Vagina (tissue), 2 donors: ENCODE measurements around the gene NFKBIB. TPM values are rescaled to one million over a fixed set of nuclear protein-coding genes. Genes with fewer than 3 reads are reported as not detected.

ENCODE experiments used
- DNase-seq, 2 donors: peaks; one replicate each; pipeline ENCODE4 v3.0.0-alpha.2; 2017; ENCODE audit errors: extremely low spot score in 2 of 2
- H3K27ac ChIP-seq: fragments of 200-600 bp; sonication (generic); one replicate; pipeline ENCODE4 v1.5.1; 2019
- H3K27me3 ChIP-seq: fragments of 200-600 bp; sonication (generic); one replicate; pipeline ENCODE4 v1.5.1; 2019
- H3K36me3 ChIP-seq, 2 donors: fragments of 200-600 bp; sonication (generic); one replicate each; pipeline ENCODE4 v1.5.1; 2017 to 2019
- H3K4me1 ChIP-seq: fragments of 200-600 bp; sonication (generic); one replicate; pipeline ENCODE4 v1.5.1; 2019
- H3K4me3 ChIP-seq, 2 donors: fragments of 200-600 bp; sonication (generic); 1 replicate in 1 of 2; 2 replicates in 1 of 2; pipeline ENCODE4 v1.5.1; 2016 to 2019
- H3K9me3 ChIP-seq: fragments of 200-600 bp; sonication (generic); one replicate; pipeline ENCODE4 v1.5.1; 2019
- POLR2A ChIP-seq, 2 donors: fragments of 450-650 bp; IDR thresholded peaks; one replicate each; pipeline ENCODE4 v1.6.1; 2017; ENCODE audit warnings: antibody characterized with exemption in 2 of 2, mild to moderate bottlenecking in 2 of 2, moderate library complexity in 2 of 2
- POLR2AphosphoS5 ChIP-seq, 2 donors: sonication (generic); formaldehyde crosslinking; IDR thresholded peaks; one replicate each; pipeline ENCODE4 v1.9.0; 2017; ENCODE audit warnings: antibody characterized with exemption in 2 of 2, mild to moderate bottlenecking in 2 of 2, low read depth in 1 of 2; ENCODE audit not compliant: insufficient read depth in 1 of 2
- intact Hi-C: fragments of 100-400 bp; cut with DNase I; formaldehyde crosslinking; loops from one replicate; pipeline ENCODE4 v1.15.1; 2023
- total RNA-seq: library from RNA; depleted of rRNA; stranded (reverse); fragments of >200 nt; gene quantifications from one replicate; pipeline ENCODE4 v1.2.3, GENCODE V29; 2016
- TF ChIP-seq, protein P1 (sequence below), 3 experiments: fragments of 450-650 bp in 2 of 3; fragments of 200-600 bp in 1 of 3; sonication (generic) in 1 of 3; IDR thresholded peaks; one replicate each; pipeline ENCODE4 v1.5.1; 2017 to 2019; ENCODE audit warnings: antibody characterized with exemption in 3 of 3, mild to moderate bottlenecking in 2 of 3, moderate library complexity in 2 of 3

Gene NFKBIB
- total RNA-seq, 1 donor from 2014 or later = 16.7 TPM

DNA sequence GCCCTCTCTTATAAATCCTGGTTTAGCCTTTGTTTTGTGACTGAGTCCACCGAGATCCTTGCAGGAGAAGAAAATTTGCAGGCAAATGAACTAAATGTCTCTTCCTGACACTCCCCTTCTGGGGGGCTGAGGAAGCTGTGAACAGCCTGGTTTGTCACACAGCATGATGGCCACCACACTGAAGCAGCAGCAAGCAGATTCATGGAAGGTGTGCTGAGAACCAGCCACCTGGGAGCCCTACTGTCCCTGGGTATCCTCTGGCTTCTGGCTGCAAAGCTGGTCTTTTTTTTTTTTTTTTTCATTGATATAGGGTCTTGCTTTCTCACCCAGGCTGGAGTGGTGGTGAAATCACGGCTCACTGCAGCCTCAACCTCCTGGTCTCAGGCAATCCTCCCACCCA lies 42.2 kb downstream of the NFKBIB start:
- Histone ChIP-seq H3K27ac (no peak overlapping the region), H3K27me3 (no peaks in the 10 kb centered on the region), H3K9me3 (no peaks in the 10 kb centered on the region), H3K4me1 (no peaks in the 10 kb centered on the region), H3K4me3 (no peak overlapping the region), H3K36me3 (no peaks in the 10 kb centered on the region)
- no peak for DNase-seq
- intact Hi-C loops = no loop called here
- no peak for TF ChIP-seq POLR2AphosphoS5 (IDR thresholded peaks at IDR 0.05; ENCODE audit: insufficient read depth in 1 of 2, low read depth in 1 of 2)
- TF ChIP-seq, protein P1, sequence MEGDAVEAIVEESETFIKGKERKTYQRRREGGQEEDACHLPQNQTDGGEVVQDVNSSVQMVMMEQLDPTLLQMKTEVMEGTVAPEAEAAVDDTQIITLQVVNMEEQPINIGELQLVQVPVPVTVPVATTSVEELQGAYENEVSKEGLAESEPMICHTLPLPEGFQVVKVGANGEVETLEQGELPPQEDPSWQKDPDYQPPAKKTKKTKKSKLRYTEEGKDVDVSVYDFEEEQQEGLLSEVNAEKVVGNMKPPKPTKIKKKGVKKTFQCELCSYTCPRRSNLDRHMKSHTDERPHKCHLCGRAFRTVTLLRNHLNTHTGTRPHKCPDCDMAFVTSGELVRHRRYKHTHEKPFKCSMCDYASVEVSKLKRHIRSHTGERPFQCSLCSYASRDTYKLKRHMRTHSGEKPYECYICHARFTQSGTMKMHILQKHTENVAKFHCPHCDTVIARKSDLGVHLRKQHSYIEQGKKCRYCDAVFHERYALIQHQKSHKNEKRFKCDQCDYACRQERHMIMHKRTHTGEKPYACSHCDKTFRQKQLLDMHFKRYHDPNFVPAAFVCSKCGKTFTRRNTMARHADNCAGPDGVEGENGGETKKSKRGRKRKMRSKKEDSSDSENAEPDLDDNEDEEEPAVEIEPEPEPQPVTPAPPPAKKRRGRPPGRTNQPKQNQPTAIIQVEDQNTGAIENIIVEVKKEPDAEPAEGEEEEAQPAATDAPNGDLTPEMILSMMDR (IDR thresholded peaks at IDR 0.05) = no peak
- no peak for TF ChIP-seq POLR2A (IDR thresholded peaks at IDR 0.05)

- H3K9me3 ChIP-seq = no peaks in the 10 kb centered on the region
- no peaks in the 10 kb centered on the region for H3K27me3 ChIP-seq
- DNase-seq = no peak
- TF ChIP-seq, protein P1 (IDR thresholded peaks at IDR 0.05) = no peak
- TF ChIP-seq POLR2AphosphoS5 (IDR thresholded peaks at IDR 0.05; ENCODE audit: insufficient read depth in 1 of 2, low read depth in 1 of 2) = no peak
- no peak for TF ChIP-seq POLR2A (IDR thresholded peaks at IDR 0.05)
- H3K4me3 ChIP-seq = no peak overlapping the region
- no peaks in the 10 kb centered on the region for H3K4me1 ChIP-seq
- no peaks in the 10 kb centered on the region for H3K36me3 ChIP-seq
- no peak overlapping the region for H3K27ac ChIP-seq
- intact Hi-C loops = no loop called here
Observed at GRCh38 chr19:38942471-38943181, 42.9 kb downstream of the NFKBIB start.

- no peaks in the 10 kb centered on the region for H3K27me3 ChIP-seq
- H3K27ac ChIP-seq = no peak overlapping the region
- intact Hi-C loops = no loop called here
- no peaks in the 10 kb centered on the region for H3K36me3 ChIP-seq
- H3K9me3 ChIP-seq = no peaks in the 10 kb centered on the region
- H3K4me1 ChIP-seq = peaks cover 4% of the 10 kb centered on the region
- no peak for DNase-seq
- TF ChIP-seq POLR2A (IDR thresholded peaks at IDR 0.05) (no peak), POLR2AphosphoS5 (IDR thresholded peaks at IDR 0.05; ENCODE audit: insufficient read depth in 1 of 2, low read depth in 1 of 2) (no peak)
- TF ChIP-seq, protein P1 (IDR thresholded peaks at IDR 0.05) = no peak
- no peak overlapping the region for H3K4me3 ChIP-seq
Observed at GRCh38 chr19:38944981-38945506, 45.3 kb downstream of the NFKBIB start.

GRCh38 chr19:38945562-38946228 lies 45.9 kb downstream of the NFKBIB start:
- TF ChIP-seq POLR2AphosphoS5 (IDR thresholded peaks at IDR 0.05; ENCODE audit: insufficient read depth in 1 of 2, low read depth in 1 of 2) = no peak
- Histone ChIP-seq H3K4me1 (peaks cover 11% of the 10 kb centered on the region), H3K27me3 (no peaks in the 10 kb centered on the region), H3K36me3 (no peaks in the 10 kb centered on the region), H3K9me3 (no peaks in the 10 kb centered on the region), H3K4me3 (no peak overlapping the region), H3K27ac (no peak overlapping the region)
- intact Hi-C loops = no loop called here
- DNase-seq = no peak

DNA sequence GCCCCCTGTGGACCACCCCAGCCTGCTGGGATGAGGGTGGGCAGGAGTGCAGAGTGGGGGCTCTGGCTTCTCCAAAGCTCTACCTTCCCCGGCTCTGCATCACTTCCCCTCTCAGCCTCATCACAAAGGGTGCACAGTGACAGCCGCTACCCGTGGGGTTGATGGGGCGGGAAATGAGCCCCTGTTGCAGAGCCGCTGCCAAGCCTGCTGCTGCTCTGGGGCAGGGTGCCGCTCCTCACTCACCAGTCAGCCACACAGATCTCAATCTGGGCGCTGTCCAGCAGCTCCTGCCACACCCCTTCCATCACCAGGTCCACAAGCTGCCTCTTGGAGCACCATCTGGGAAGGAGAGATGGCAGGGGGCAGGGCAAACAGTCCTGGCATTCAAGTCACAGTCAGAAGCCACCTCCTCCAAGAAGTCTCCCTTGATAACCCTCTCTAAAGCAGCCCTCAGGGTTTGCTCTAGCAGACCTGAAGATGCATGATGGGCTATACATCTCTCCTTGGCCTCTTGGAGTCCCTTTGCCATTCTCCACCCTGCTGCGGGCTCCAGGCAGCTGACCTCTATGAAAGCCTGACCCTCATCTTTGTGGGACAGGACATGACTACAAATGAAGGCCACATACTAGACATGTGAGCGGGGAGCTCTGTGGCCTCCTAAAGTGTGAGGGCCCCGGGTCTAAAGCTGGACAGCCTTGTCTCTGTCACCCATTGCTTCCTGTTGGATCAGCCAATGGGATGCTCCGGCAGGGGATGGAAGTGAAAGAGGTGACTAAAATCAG lies 46.7 kb downstream of the NFKBIB start:
- Histone ChIP-seq H3K27ac (no peak overlapping the region), H3K4me1 (peaks cover 11% of the 10 kb centered on the region), H3K4me3 (no peak overlapping the region), H3K9me3 (no peaks in the 10 kb centered on the region), H3K27me3 (no peaks in the 10 kb centered on the region), H3K36me3 (no peaks in the 10 kb centered on the region)
- DNase-seq = no peak
- intact Hi-C loops = no loop called here
- TF ChIP-seq, protein P1 (IDR thresholded peaks at IDR 0.05) = no peak
- TF ChIP-seq POLR2A (IDR thresholded peaks at IDR 0.05) = no peak
- TF ChIP-seq POLR2AphosphoS5 (IDR thresholded peaks at IDR 0.05; ENCODE audit: insufficient read depth in 1 of 2, low read depth in 1 of 2) = no peak
